Fibroblast of the conjunctiva (primary cell): ENCODE results near the gene TGIF2LY.
"Not testable (repeated sequence)": the region's sequence is repeated elsewhere in the genome, so short reads cannot be mapped to it uniquely, and the experiment has no call there.

Experiments
- DNase-seq: peaks from one replicate; pipeline ENCODE4 v3.0.0-alpha.2; 2010; ENCODE audit warnings: low read depth

The TGIF2LY gene

DNA sequence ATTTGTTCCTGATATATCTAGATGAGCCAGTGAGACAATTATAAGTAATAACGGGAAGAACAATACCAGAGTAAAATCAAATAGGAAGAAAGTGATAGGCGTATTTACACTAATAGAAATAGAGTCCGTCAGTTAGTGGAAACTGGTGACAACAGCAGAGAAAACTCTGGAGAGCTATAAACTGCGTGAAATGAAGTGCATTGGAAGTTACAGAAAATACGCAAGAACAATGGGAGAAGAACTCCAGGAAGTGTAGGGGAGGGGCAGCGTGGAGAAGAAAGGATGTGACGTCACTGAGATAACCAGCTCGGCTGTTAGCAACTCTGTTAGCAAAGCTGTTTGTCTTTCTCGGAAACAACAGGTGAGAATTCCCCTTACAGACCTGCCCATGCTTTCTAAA, at the start of gene TGIF2LY:
Gene TGIF2LY (plus strand): TSS at position 301 of the 400 bp plus-strand sequence. CDS start 178 bp downstream, outside the sequence.
- not testable (repeated sequence) for DNase-seq
